Lower leg skin (tissue), 4 donors: ENCODE measurements around the gene CXCR5. TPM values are rescaled to one million over a fixed set of nuclear protein-coding genes. Genes with fewer than 3 reads are reported as not detected.
"Not testable (repeated sequence)": the region's sequence is repeated elsewhere in the genome, so short reads cannot be mapped to it uniquely, and the experiment has no call there.

Source experiments
- DNase-seq, 2 donors: peaks; one replicate each; pipeline ENCODE4 v3.0.0-alpha.2; 2019; ENCODE audit warnings: low spot score in 2 of 2
- H3K4me3 ChIP-seq: fragments of 200-600 bp; sonication (generic); 2 replicates; pipeline ENCODE4 v1.5.1; 2017; ENCODE audit warnings: mild to moderate bottlenecking, low read depth; ENCODE audit not compliant: poor library complexity, severe bottlenecking
- CTCF ChIP-seq, 3 donors: fragments of 450-650 bp; IDR thresholded peaks; one replicate each; pipeline ENCODE4 v1.5.1; 2016; ENCODE audit warnings: antibody characterized with exemption in 3 of 3, mild to moderate bottlenecking in 3 of 3, moderate library complexity in 2 of 3
- POLR2A ChIP-seq, 2 donors: fragments of 450-650 bp; IDR thresholded peaks; one replicate each; pipeline ENCODE4 v1.6.1; 2016 to 2017; ENCODE audit warnings: antibody characterized with exemption in 2 of 2, mild to moderate bottlenecking in 1 of 2, moderate library complexity in 1 of 2
- WGBS, 2 donors: methylation state at CpG; one replicate each; pipeline ENCODE4 v1.1.5; 2018; 5-methylcytosine and 5-hydroxymethylcytosine counted together
- intact Hi-C: fragments of 100-400 bp; cut with DNase I; formaldehyde crosslinking; loops from one replicate; pipeline ENCODE4 v1.15.0; 2023; ENCODE audit warnings: low total_unique reads
- total RNA-seq, 4 donors: library from RNA; depleted of rRNA; stranded (reverse); fragments of >200 nt; gene quantifications; one replicate each; pipeline ENCODE4 v1.1.0, GENCODE V29; 2016

Gene CXCR5
- total RNA-seq, 4 donors from 2014 or later: not detected

GRCh38 chr11:118842369-118842768, 41.3 kb upstream of the CXCR5 start:
- TF ChIP-seq POLR2A (IDR thresholded peaks at IDR 0.05) (no peak), CTCF (IDR thresholded peaks at IDR 0.05) (no peak)

GRCh38 chr11:118842843-118843242, 40.8 kb upstream of the CXCR5 start:
- H3K4me3 ChIP-seq, intact Hi-C loops: not testable (repeated sequence)

More at GRCh38 chr11:118842369-118842768, 41.3 kb upstream of the CXCR5 start:
- no peak overlapping the region for H3K4me3 ChIP-seq
- intact Hi-C loops: no loop called here
- 16 to 19% methylated on average over 2 of the region's 2 CpGs for WGBS, 2 donors
- no peak for DNase-seq

GRCh38 chr11:118843565-118843964, 40.1 kb upstream of the CXCR5 start:
- WGBS, 2 donors: 68 to 72% methylated on average over 2 of the region's 2 CpGs
- no peak for TF ChIP-seq POLR2A (IDR thresholded peaks at IDR 0.05)
- TF ChIP-seq CTCF (IDR thresholded peaks at IDR 0.05): no peak
- no peak for DNase-seq
- intact Hi-C loops: no loop called here
- no peak overlapping the region for H3K4me3 ChIP-seq

More at GRCh38 chr11:118842843-118843242, 40.8 kb upstream of the CXCR5 start:
- DNase-seq: not testable (repeated sequence)
- 78 to 80% methylated on average over 7 of the region's 7 CpGs for WGBS, 2 donors

- TF ChIP-seq POLR2A (IDR thresholded peaks at IDR 0.05): no peak
- TF ChIP-seq CTCF (IDR thresholded peaks at IDR 0.05): no peak
- intact Hi-C loops: no loop called here
- no peak overlapping the region for H3K4me3 ChIP-seq
- DNase-seq: no peak
These were observed 38.3 kb upstream of the CXCR5 start for GRCh38 chr11:118845369-118845768.

- TF ChIP-seq POLR2A (IDR thresholded peaks at IDR 0.05) (no peak), CTCF (IDR thresholded peaks at IDR 0.05) (no peak)
- DNase-seq: no peak
- intact Hi-C loops: no loop called here
- 65 to 77% methylated on average over 3 of the region's 3 CpGs for WGBS, 2 donors
- no peak overlapping the region for H3K4me3 ChIP-seq
These were observed 37.3 kb upstream of the CXCR5 start for GRCh38 chr11:118846181-118846935.

GRCh38 chr11:118849825-118850224, 33.9 kb upstream of the CXCR5 start:
- intact Hi-C loops: no loop called here
- no peak for TF ChIP-seq POLR2A (IDR thresholded peaks at IDR 0.05)
- no peak for TF ChIP-seq CTCF (IDR thresholded peaks at IDR 0.05)
- H3K4me3 ChIP-seq: no peak overlapping the region
- no peak for DNase-seq
- WGBS, 2 donors: 74 to 79% methylated on average over 4 of the region's 4 CpGs
